Measurements from ENCODE around the gene MESP1. TPM values are rescaled to one million over a fixed set of nuclear protein-coding genes. Genes with fewer than 3 reads are reported as not detected.

Gene MESP1
- total and polyA plus RNA-seq, 3 donors from 2014 or later, result 2.5 to 6.0 (median 5.7) TPM

DNA sequence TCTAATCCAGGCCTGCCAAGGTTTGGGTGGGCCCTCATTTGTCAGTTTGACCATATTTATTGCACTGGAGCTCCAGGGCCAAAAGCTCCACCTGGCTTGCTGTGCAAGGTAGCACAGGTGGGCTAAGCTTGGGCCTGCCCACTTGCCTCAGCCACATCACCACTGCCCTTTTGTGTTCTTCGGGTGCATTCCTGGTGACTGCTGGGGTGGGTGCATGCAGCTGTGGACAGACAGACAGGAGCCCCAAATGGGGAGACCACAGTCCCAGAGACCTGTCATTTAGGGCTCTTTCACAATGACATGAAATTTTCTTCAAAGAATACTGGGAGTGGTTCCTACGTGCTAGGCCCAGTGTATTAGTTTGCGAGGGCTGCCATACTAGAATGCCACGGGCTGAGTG lies 27.8 kb upstream of the MESP1 start:
- intact Hi-C loops (cut with DNase I; ENCODE audit: low total_unique reads), result no loop called here
- Histone ChIP-seq H3K9me3 (no peaks in the 10 kb centered on the region), H3K27ac (no peak overlapping the region), H3K27me3 (no peaks in the 10 kb centered on the region), H3K36me3 (ENCODE audit: low read depth, missing control alignments) (no peaks in the 10 kb centered on the region), H3K4me1 (peaks cover 7% of the 10 kb centered on the region), H3K4me3 (no peak overlapping the region)
- DNase-seq, result no peak
- no peak for TF ChIP-seq CTCF (IDR thresholded peaks at IDR 0.05)
- TF ChIP-seq POLR2A (IDR thresholded peaks at IDR 0.05), result no peak
- WGBS, 2 donors, result 92 to 100% methylated on average over 3 to 4 of the region's 4 CpGs

- 85 to 92% methylated on average over 7 to 10 of the region's 10 CpGs for WGBS, 2 donors
- H3K27ac ChIP-seq, result no peak overlapping the region
- no peaks in the 10 kb centered on the region for H3K36me3 ChIP-seq (ENCODE audit: low read depth, missing control alignments)
- TF ChIP-seq CTCF (IDR thresholded peaks at IDR 0.05) (no peak), POLR2A (IDR thresholded peaks at IDR 0.05) (no peak)
- H3K9me3 ChIP-seq, result no peaks in the 10 kb centered on the region
- intact Hi-C loops (cut with DNase I; ENCODE audit: low total_unique reads), result no loop called here
- peaks cover 7% of the 10 kb centered on the region for H3K4me1 ChIP-seq
- DNase-seq, result no peak
- no peak overlapping the region for H3K4me3 ChIP-seq
- H3K27me3 ChIP-seq, result no peaks in the 10 kb centered on the region
Measured at GRCh38 chr15:89777782-89778380, 26.8 kb upstream of the MESP1 start.

DNA sequence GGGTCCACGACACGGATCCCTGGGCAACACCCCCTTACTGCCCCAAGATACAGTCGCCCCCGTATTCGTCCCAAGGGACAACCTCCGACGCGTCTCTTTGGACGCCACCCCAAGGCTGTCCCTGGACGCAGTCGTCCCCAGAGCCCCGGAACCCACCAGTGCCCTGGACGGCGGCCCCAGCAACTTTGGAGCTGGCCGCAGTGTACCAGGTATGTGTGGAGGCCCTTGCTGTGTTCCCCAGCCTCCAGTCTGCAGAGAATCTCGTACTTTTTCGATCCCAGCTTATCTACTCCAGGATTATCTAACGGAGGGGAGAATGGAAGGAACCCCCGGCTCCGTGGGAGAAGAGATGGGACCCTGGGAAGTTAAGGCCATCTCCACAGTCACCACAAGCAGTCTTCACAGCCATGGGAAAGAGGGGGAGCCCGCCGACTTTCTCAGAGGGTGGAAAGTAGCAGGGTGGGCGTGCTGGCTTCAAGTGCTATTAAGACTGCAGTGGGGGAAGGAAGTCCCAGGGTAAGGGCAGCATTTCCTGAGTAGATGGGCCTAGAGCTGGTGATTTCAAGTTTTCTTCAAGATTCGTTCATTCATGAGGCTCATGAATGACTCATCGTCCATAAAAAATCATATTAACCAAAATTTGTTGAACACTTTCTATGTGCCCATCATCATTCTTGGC lies 26.2 kb upstream of the MESP1 start:
- no peak for DNase-seq
- H3K9me3 ChIP-seq, result no peaks in the 10 kb centered on the region
- TF ChIP-seq CTCF (IDR thresholded peaks at IDR 0.05), result no peak
- no peak for TF ChIP-seq POLR2A (IDR thresholded peaks at IDR 0.05)
- peaks cover 7% of the 10 kb centered on the region for H3K4me1 ChIP-seq
- 34 to 42% methylated on average over 16 to 25 of the region's 25 CpGs for WGBS, 2 donors
- no peaks in the 10 kb centered on the region for H3K36me3 ChIP-seq (ENCODE audit: low read depth, missing control alignments)
- H3K27me3 ChIP-seq, result no peaks in the 10 kb centered on the region
- peak overlapping the region; percentile 52 for H3K4me3 ChIP-seq
- H3K27ac ChIP-seq, result peak overlapping the region in 1 of 2 donors; percentile 64
- intact Hi-C loops (cut with DNase I; ENCODE audit: low total_unique reads), result no loop called here

DNA sequence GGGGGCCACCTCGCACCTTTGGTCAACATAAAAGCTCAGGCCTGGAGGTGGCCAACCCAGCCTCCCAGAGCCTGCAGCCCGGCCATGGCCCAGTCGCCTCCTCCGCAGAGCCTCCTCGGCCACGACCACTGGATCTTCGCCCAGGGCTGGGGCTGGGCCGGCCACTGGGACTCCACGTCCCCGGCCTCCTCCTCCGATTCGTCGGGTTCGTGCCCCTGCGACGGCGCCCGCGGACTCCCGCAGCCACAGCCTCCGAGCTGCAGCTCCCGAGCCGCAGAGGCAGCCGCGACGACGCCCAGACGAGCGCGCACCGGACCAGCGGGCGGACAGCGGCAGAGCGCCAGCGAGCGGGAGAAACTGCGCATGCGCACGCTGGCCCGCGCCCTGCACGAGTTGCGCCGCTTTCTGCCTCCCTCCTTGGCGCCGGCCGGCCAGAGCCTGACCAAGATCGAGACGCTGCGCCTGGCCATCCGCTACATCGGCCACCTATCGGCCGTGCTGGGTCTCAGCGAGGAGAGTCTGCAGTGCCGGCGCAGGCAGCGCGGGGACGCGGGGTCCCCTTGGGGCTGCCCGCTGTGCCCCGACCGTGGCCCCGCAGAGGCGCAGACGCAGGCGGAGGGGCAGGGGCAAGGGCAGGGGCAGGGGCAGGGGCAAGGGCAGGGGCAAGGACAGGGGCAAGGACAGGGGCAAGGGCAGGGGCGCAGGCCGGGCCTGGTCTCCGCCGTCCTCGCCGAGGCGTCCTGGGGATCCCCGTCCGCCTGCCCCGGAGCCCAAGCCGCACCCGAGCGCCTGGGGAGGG lies 25.4 kb upstream of the MESP1 start, which contains the start of gene MESP2:
Gene MESP2, plus strand, starts transcription at position 59 of the 799 bp plus-strand sequence. Its CDS starts 26 bp downstream, at position 85.
- peak within 1 kb of the TSS; percentile 55 to 64 for H3K27ac ChIP-seq
- DNase-seq, result peak; percentile 89
- H3K36me3 ChIP-seq (ENCODE audit: low read depth, missing control alignments), result no peaks in the 10 kb centered on the region
- intact Hi-C loops (cut with DNase I; ENCODE audit: low total_unique reads), result no loop called here
- TF ChIP-seq POLR2A (IDR thresholded peaks at IDR 0.05), result no peak
- peak in 2 of 3 experiments; percentile 62 to 72 for TF ChIP-seq CTCF (IDR thresholded peaks at IDR 0.05)
- H3K4me3 ChIP-seq, result peak within 1 kb of the TSS; percentile 52
- peaks cover 7% of the 10 kb centered on the region for H3K4me1 ChIP-seq
- no peaks in the 10 kb centered on the region for H3K27me3 ChIP-seq
- WGBS, 2 donors, result 0 to 2% methylated on average over 11 to 81 of the region's 82 CpGs
- H3K9me3 ChIP-seq, result no peaks in the 10 kb centered on the region

Measured in testis (tissue), 3 donors.